Prostate gland (tissue), 2 donors: ENCODE data around the gene TMCC1. TPM values are rescaled to one million over a fixed set of nuclear protein-coding genes. Genes with fewer than 3 reads are reported as not detected.
"Not testable (repeated sequence)": the region's sequence is repeated elsewhere in the genome, so short reads cannot be mapped to it uniquely, and the experiment has no call there.

ENCODE experiments used
- DNase-seq: peaks from one replicate; pipeline ENCODE4 v3.0.0-alpha.2; 2019; ENCODE audit warnings: low spot score
- H3K27ac ChIP-seq, 2 donors: fragments of 200-600 bp; sonication (generic); 2 replicates each; pipeline ENCODE4 v1.5.1; 2017 to 2019
- H3K27me3 ChIP-seq: fragments of 200-600 bp; sonication (generic); replicated peaks from 2 replicates; pipeline ENCODE4 v1.5.1; 2019; ENCODE audit not compliant: insufficient read depth
- H3K36me3 ChIP-seq, 2 donors: fragments of 200-600 bp; sonication (generic); 1 replicate in 1 of 2; 2 replicates in 1 of 2; pipeline versions ENCODE4 v1.5.1 to v1.8.1; 2017 to 2019
- H3K4me1 ChIP-seq: fragments of 200-600 bp; sonication (generic); replicated peaks from 2 replicates; pipeline ENCODE4 v1.5.1; 2019
- H3K4me3 ChIP-seq, 2 donors: fragments of 200-600 bp; sonication (generic); 2 replicates each; pipeline ENCODE4 v1.5.1; 2017 to 2019
- H3K9me3 ChIP-seq: fragments of 200-600 bp; sonication (generic); 2 replicates; pipeline ENCODE4 v1.5.1; 2017
- POLR2A ChIP-seq: fragments of 450-650 bp; IDR thresholded peaks from one replicate; pipeline ENCODE4 v1.6.1; 2016; ENCODE audit warnings: antibody characterized with exemption, mild to moderate bottlenecking
- POLR2AphosphoS5 ChIP-seq: sonication (generic); formaldehyde crosslinking; IDR thresholded peaks from one replicate; pipeline ENCODE4 v1.6.1; 2017; ENCODE audit warnings: antibody characterized with exemption
- WGBS: methylation state at CpG from one replicate; pipeline ENCODE4 v1.1.5; 2018; 5-methylcytosine and 5-hydroxymethylcytosine counted together
- intact Hi-C: fragments of 100-400 bp; cut with DNase I; formaldehyde crosslinking; loops from one replicate; pipeline ENCODE4 v1.14.2; 2022
- total RNA-seq, 2 donors: library from RNA; depleted of rRNA; stranded (reverse); fragments of >200 nt; gene quantifications; one replicate each; pipeline ENCODE4 v1.1.0, GENCODE V29; 2016
- TF ChIP-seq, protein P1 (sequence below), 4 experiments: fragments of 200-600 bp in 2 of 4; fragments of 450-650 bp in 2 of 4; sonication (generic) in 2 of 4; IDR thresholded peaks; 1 replicate in 3 of 4; 2 replicates in 1 of 4; pipeline ENCODE4 v1.5.1; 2016 to 2019; ENCODE audit warnings: antibody characterized with exemption in 4 of 4, mild to moderate bottlenecking in 2 of 4, moderate library complexity in 2 of 4

The TMCC1 gene
- total RNA-seq, 2 donors from 2014 or later = 27.6 to 43.9 TPM

- intact Hi-C loops = no loop called here
- Histone ChIP-seq H3K27ac (no peak overlapping the region), H3K27me3 (no peaks in the 10 kb centered on the region), H3K4me1 (peaks cover 4% of the 10 kb centered on the region), H3K4me3 (no peak overlapping the region), H3K9me3 (no peaks in the 10 kb centered on the region), H3K36me3 (no peaks in the 10 kb centered on the region)
- WGBS = 76% methylated on average over 2 of the region's 2 CpGs
- TF ChIP-seq, protein P1, sequence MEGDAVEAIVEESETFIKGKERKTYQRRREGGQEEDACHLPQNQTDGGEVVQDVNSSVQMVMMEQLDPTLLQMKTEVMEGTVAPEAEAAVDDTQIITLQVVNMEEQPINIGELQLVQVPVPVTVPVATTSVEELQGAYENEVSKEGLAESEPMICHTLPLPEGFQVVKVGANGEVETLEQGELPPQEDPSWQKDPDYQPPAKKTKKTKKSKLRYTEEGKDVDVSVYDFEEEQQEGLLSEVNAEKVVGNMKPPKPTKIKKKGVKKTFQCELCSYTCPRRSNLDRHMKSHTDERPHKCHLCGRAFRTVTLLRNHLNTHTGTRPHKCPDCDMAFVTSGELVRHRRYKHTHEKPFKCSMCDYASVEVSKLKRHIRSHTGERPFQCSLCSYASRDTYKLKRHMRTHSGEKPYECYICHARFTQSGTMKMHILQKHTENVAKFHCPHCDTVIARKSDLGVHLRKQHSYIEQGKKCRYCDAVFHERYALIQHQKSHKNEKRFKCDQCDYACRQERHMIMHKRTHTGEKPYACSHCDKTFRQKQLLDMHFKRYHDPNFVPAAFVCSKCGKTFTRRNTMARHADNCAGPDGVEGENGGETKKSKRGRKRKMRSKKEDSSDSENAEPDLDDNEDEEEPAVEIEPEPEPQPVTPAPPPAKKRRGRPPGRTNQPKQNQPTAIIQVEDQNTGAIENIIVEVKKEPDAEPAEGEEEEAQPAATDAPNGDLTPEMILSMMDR (IDR thresholded peaks at IDR 0.05) = no peak
- TF ChIP-seq POLR2AphosphoS5 (no peak), POLR2A (no peak)
- DNase-seq = no peak
These were observed 58.3 kb downstream of the TMCC1 start for GRCh38 chr3:129835198-129835597.

- no peak overlapping the region for H3K4me3 ChIP-seq
- no peaks in the 10 kb centered on the region for H3K36me3 ChIP-seq
- 61% methylated on average over 5 of the region's 5 CpGs for WGBS
- peaks cover 4% of the 10 kb centered on the region for H3K4me1 ChIP-seq
- intact Hi-C loops = no loop called here
- no peaks in the 10 kb centered on the region for H3K9me3 ChIP-seq
- no peak overlapping the region for H3K27ac ChIP-seq
- TF ChIP-seq POLR2A (no peak), POLR2AphosphoS5 (no peak)
- TF ChIP-seq, protein P1 (IDR thresholded peaks at IDR 0.05) = no peak
- H3K27me3 ChIP-seq = no peaks in the 10 kb centered on the region
- DNase-seq = no peak
These were observed 58.9 kb downstream of the TMCC1 start for GRCh38 chr3:129834580-129834979.

- H3K9me3 ChIP-seq, H3K36me3 ChIP-seq, intact Hi-C loops, H3K4me3 ChIP-seq, H3K4me1 ChIP-seq, DNase-seq, H3K27ac ChIP-seq, H3K27me3 ChIP-seq: not testable (repeated sequence)
- WGBS = 85% methylated on average over 6 of the region's 6 CpGs
These were observed 61.6 kb downstream of the TMCC1 start for GRCh38 chr3:129831942-129832341.

GRCh38 chr3:129831503-129831902 lies 62.0 kb downstream of the TMCC1 start:
- no peaks in the 10 kb centered on the region for H3K27me3 ChIP-seq
- no peak overlapping the region for H3K4me3 ChIP-seq
- no peak overlapping the region for H3K27ac ChIP-seq
- TF ChIP-seq, protein P1 (IDR thresholded peaks at IDR 0.05) = no peak
- TF ChIP-seq POLR2A (no peak), POLR2AphosphoS5 (no peak)
- 97% methylated on average over 1 of the region's 1 CpG for WGBS
- no peak for DNase-seq
- intact Hi-C loops = no loop called here
- no peaks in the 10 kb centered on the region for H3K9me3 ChIP-seq
- H3K4me1 ChIP-seq = no peaks in the 10 kb centered on the region
- H3K36me3 ChIP-seq = no peaks in the 10 kb centered on the region

DNA sequence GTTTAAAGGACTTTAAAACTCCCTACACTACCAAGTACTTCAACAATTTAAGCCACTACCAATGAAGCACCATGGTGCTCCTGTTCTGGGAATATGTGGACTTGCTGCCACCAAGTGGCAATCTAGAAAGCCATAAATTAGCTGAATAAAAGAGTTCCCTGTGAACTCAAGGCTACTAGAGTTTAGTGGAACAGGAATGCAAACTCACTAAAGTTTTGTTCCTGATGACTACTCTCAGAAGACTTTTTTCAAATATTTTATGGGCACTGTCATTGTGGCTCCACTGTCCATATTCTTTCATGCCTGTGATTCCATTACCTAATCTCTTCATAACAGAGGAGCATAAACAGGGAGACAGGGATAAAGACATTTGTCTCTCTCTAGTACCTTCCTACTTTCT lies 63.9 kb downstream of the TMCC1 start:
- Histone ChIP-seq H3K27me3 (no peaks in the 10 kb centered on the region), H3K27ac (peak overlapping the region in 1 of 2 donors; percentile 19), H3K4me3 (no peak overlapping the region), H3K4me1 (no peaks in the 10 kb centered on the region), H3K36me3 (no peaks in the 10 kb centered on the region), H3K9me3 (no peaks in the 10 kb centered on the region)
- DNase-seq = peak; percentile 49
- intact Hi-C loops = loop anchor here (1.0 to 10.0 kb wide), 4 partner anchors 105 to 337 kb away; no protein-coding TSS in a partner anchor
- peak; percentile 65 for TF ChIP-seq POLR2AphosphoS5
- TF ChIP-seq POLR2A = no peak
- TF ChIP-seq, protein P1 (IDR thresholded peaks at IDR 0.05) = peak in 3 of 4 experiments; percentile 25 to 78 (median 78)
